Muscle layer of duodenum (tissue), 2 donors: ENCODE data around the gene CACNA1I.

Experiments
- H3K27ac ChIP-seq: one replicate; pipeline ENCODE4 v1.7.0; 2013; ENCODE audit warnings: mild to moderate bottlenecking, low read length
- H3K27me3 ChIP-seq: one replicate; pipeline ENCODE4 v1.7.0; 2013; ENCODE audit warnings: low read depth, mild to moderate bottlenecking, control low read depth, low read length
- H3K36me3 ChIP-seq, 2 donors: one replicate each; pipeline ENCODE4 v1.7.0; 2013; ENCODE audit warnings: low read length in 2 of 2, control low read depth in 1 of 2, mild to moderate bottlenecking in 1 of 2; ENCODE audit not compliant: insufficient read depth in 2 of 2, control insufficient read depth in 1 of 2
- H3K4me1 ChIP-seq, 2 donors: one replicate each; pipeline ENCODE4 v1.7.0; 2013; ENCODE audit warnings: low read length in 2 of 2, mild to moderate bottlenecking in 2 of 2, control low read depth in 1 of 2, moderate library complexity in 1 of 2; ENCODE audit not compliant: insufficient read depth in 2 of 2, control insufficient read depth in 1 of 2
- H3K4me3 ChIP-seq, 2 donors: one replicate each; pipeline ENCODE4 v1.7.0; 2013; ENCODE audit warnings: low read length in 2 of 2, low read depth in 1 of 2, mild to moderate bottlenecking in 1 of 2
- H3K9me3 ChIP-seq, 2 donors: one replicate each; pipeline ENCODE4 v1.7.0; 2013; ENCODE audit warnings: low read length in 2 of 2, control low read depth in 1 of 2, mild to moderate bottlenecking in 1 of 2; ENCODE audit not compliant: control insufficient read depth in 1 of 2
- donor health status: healthy.

CACNA1I gene

GRCh38 chr22:39656495-39657490 is 86.2 kb downstream of the CACNA1I start:
- Histone ChIP-seq H3K36me3 (no peaks in the 10 kb centered on the region), H3K27me3 (peaks cover 14% of the 10 kb centered on the region), H3K27ac (no peak overlapping the region), H3K4me1 (peaks cover 0 to 1% of the 10 kb centered on the region in 2 donors), H3K9me3 (no peaks in the 10 kb centered on the region), H3K4me3 (no peak overlapping the region)

DNA sequence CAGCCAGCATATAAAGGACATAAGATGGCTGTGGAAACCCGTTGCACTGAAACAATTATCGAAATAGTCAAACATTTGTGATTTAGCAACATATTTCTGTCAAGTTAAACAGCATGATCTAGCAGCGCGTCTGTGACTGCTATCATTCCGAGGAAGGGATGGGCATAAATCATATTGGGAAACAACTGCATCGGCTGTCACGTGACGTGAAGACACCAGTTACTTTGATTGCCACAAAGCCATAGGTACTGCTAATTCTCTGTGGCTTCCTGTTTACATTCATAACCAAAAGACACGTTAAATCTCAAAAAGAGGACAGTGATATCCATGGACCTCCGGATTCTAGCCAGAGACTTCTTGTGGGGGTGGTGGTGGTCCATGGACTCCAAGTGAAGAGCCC is 87.8 kb downstream of the CACNA1I start:
- Histone ChIP-seq H3K9me3 (no peaks in the 10 kb centered on the region), H3K4me3 (no peak overlapping the region), H3K27me3 (peaks cover 29% of the 10 kb centered on the region), H3K27ac (no peak overlapping the region), H3K4me1 (peaks cover 0 to 13% of the 10 kb centered on the region in 2 donors), H3K36me3 (no peaks in the 10 kb centered on the region)

GRCh38 chr22:39658806-39659463 is 88.4 kb downstream of the CACNA1I start:
- H3K27ac ChIP-seq: no peak overlapping the region
- H3K27me3 ChIP-seq: peaks cover 33% of the 10 kb centered on the region
- no peak overlapping the region for H3K4me3 ChIP-seq
- H3K9me3 ChIP-seq: no peaks in the 10 kb centered on the region
- no peaks in the 10 kb centered on the region for H3K36me3 ChIP-seq
- H3K4me1 ChIP-seq: peaks cover 0 to 13% of the 10 kb centered on the region in 2 donors

GRCh38 chr22:39661501-39661841 is 90.9 kb downstream of the CACNA1I start:
- Histone ChIP-seq H3K36me3 (no peaks in the 10 kb centered on the region), H3K9me3 (no peaks in the 10 kb centered on the region), H3K27ac (no peak overlapping the region), H3K4me3 (no peak overlapping the region), H3K4me1 (peaks cover 0 to 13% of the 10 kb centered on the region in 2 donors), H3K27me3 (peaks cover 35% of the 10 kb centered on the region)

GRCh38 chr22:39661842-39662685 is 91.5 kb downstream of the CACNA1I start:
- peaks cover 35% of the 10 kb centered on the region for H3K27me3 ChIP-seq
- peak overlapping the region in 1 of 2 donors; percentile 25 for H3K4me3 ChIP-seq

DNA sequence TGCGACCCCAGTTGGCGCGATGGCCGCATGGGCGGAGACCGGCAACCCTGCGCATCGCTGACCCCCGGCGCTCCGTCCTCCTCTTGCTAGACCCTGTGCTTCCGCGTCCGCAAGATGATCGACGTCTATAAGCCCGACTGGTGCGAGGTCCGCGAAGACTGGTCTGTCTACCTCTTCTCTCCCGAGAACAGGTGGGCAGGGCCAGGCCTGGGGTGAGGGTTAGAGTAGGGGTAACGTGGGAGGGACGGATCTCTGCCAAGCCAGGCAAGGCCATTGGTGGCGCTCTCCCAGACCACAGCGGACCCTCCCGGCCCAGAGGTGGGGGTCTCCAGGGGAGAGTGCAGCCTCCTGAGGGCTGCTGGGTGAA is 92.1 kb downstream of the CACNA1I start:
- H3K4me3 ChIP-seq: peak overlapping the region in 1 of 2 donors; percentile 25
- H3K9me3 ChIP-seq: no peaks in the 10 kb centered on the region
- peaks cover 0 to 13% of the 10 kb centered on the region in 2 donors for H3K4me1 ChIP-seq
- no peaks in the 10 kb centered on the region for H3K36me3 ChIP-seq
- H3K27me3 ChIP-seq: peaks cover 35% of the 10 kb centered on the region
- H3K27ac ChIP-seq: no peak overlapping the region

More at GRCh38 chr22:39661842-39662685, 91.5 kb downstream of the CACNA1I start:
- Histone ChIP-seq H3K27ac (no peak overlapping the region), H3K9me3 (no peaks in the 10 kb centered on the region), H3K36me3 (no peaks in the 10 kb centered on the region), H3K4me1 (peaks cover 0 to 13% of the 10 kb centered on the region in 2 donors)

- peaks cover 0 to 9% of the 10 kb centered on the region in 2 donors for H3K9me3 ChIP-seq
- peaks cover 0 to 13% of the 10 kb centered on the region in 2 donors for H3K4me1 ChIP-seq
- no peak overlapping the region for H3K27ac ChIP-seq
- no peaks in the 10 kb centered on the region for H3K36me3 ChIP-seq
- peaks cover 35% of the 10 kb centered on the region for H3K27me3 ChIP-seq
- H3K4me3 ChIP-seq: no peak overlapping the region
Observed at GRCh38 chr22:39663751-39664150, 93.2 kb downstream of the CACNA1I start.

GRCh38 chr22:39664485-39665200 is 94.1 kb downstream of the CACNA1I start:
- H3K27ac ChIP-seq: no peak overlapping the region
- H3K9me3 ChIP-seq: peaks cover 0 to 14% of the 10 kb centered on the region in 2 donors
- peaks cover 35% of the 10 kb centered on the region for H3K27me3 ChIP-seq
- peaks cover 0 to 13% of the 10 kb centered on the region in 2 donors for H3K4me1 ChIP-seq
- no peak overlapping the region for H3K4me3 ChIP-seq
- no peaks in the 10 kb centered on the region for H3K36me3 ChIP-seq

DNA sequence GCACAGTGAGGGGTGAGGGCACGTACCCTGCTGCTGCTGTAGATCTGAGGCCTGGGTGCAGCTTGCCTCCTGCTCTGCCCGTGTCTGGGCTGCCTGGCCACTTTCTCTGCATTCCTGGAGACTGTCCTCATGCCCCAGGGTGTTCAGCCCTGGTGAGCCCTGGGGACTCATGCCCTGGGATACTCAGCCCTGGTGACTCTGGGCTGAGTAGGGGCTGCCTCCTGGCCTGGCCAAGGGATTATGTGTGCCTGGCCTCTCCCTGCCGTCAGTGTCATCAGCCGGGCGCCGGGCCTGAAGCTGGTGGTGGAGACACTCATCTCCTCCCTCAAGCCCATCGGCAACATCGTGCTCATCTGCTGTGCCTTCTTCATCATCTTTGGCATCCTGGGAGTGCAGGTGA is 94.7 kb downstream of the CACNA1I start:
- no peak overlapping the region for H3K4me3 ChIP-seq

GRCh38 chr22:39665661-39666431 is 95.3 kb downstream of the CACNA1I start:
- no peak overlapping the region for H3K4me3 ChIP-seq
- H3K36me3 ChIP-seq: no peaks in the 10 kb centered on the region
- peaks cover 31% of the 10 kb centered on the region for H3K27me3 ChIP-seq
- H3K27ac ChIP-seq: no peak overlapping the region
- H3K9me3 ChIP-seq: peaks cover 0 to 22% of the 10 kb centered on the region in 2 donors
- peaks cover 0 to 13% of the 10 kb centered on the region in 2 donors for H3K4me1 ChIP-seq

More for the DNA sequence above, 94.7 kb downstream of the CACNA1I start:
- peaks cover 0 to 13% of the 10 kb centered on the region in 2 donors for H3K4me1 ChIP-seq
- H3K36me3 ChIP-seq: no peaks in the 10 kb centered on the region
- no peak overlapping the region for H3K27ac ChIP-seq
- peaks cover 0 to 16% of the 10 kb centered on the region in 2 donors for H3K9me3 ChIP-seq
- peaks cover 35% of the 10 kb centered on the region for H3K27me3 ChIP-seq
